GM12892 (cell line): ENCODE data around the gene HEXB.

ENCODE experiments used
- POLR2A ChIP-seq: IDR thresholded peaks from 2 replicates; pipeline ENCODE4 v1.6.1; 2011; ENCODE audit warnings: low read depth, low read length, control low read depth
- POLR2AphosphoS5 ChIP-seq: IDR thresholded peaks from 2 replicates; pipeline ENCODE4 v1.6.1; 2011; ENCODE audit warnings: low read depth, low read length, control low read depth
- TAF1 ChIP-seq: IDR thresholded peaks from 2 replicates; pipeline ENCODE4 v1.6.1; 2011; ENCODE audit warnings: low read depth, mild to moderate bottlenecking, control low read depth, low read length, borderline replicate concordance

- TF ChIP-seq POLR2A (no peak), POLR2AphosphoS5 (no peak), TAF1 (no peak)
These were observed 8.2 kb downstream of the HEXB start for GRCh38 chr5:74693191-74693590.
